GM12891 (cell line): ENCODE data around the gene TTC4. TPM values are rescaled to one million over a fixed set of nuclear protein-coding genes. Genes with fewer than 3 reads are reported as not detected.

Experiments
- DNase-seq: peaks from one replicate; pipeline ENCODE4 v3.0.0; 2011; ENCODE audit warnings: low spot score; ENCODE audit not compliant: insufficient read length
- FAIRE-seq: peaks from 2 replicates; lab custom pipeline; 2011; peaks lifted over from hg19 to GRCh38; lab: Jason Lieb, UNC
- PAX5 ChIP-seq: IDR thresholded peaks from 2 replicates; pipeline ENCODE4 v1.6.1; 2011; ENCODE audit warnings: low read length, moderate library complexity, mild to moderate bottlenecking; ENCODE audit not compliant: insufficient read depth, severe bottlenecking
- POLR2A ChIP-seq: IDR thresholded peaks from 2 replicates; pipeline ENCODE4 v1.6.1; 2011; ENCODE audit warnings: low read depth, low read length, control low read depth
- POLR2AphosphoS5 ChIP-seq: IDR thresholded peaks from 2 replicates; pipeline ENCODE4 v1.6.1; 2011; ENCODE audit warnings: low read depth, low read length, control low read depth
- POU2F2 ChIP-seq: IDR thresholded peaks from 2 replicates; pipeline ENCODE4 v1.6.1; 2011; ENCODE audit warnings: low read depth, mild to moderate bottlenecking, control low read depth, low read length, moderate library complexity
- SPI1 ChIP-seq: IDR thresholded peaks from 2 replicates; pipeline ENCODE4 v1.6.1; 2011; ENCODE audit warnings: low read depth, low read length, control low read depth
- TAF1 ChIP-seq: IDR thresholded peaks from 2 replicates; pipeline ENCODE4 v1.6.1; 2011; ENCODE audit warnings: low read depth, low read length, control low read depth
- polyA plus RNA-seq: library from polyadenylated mRNA; unstranded; fragments of >200 nt; gene quantifications from one replicate; pipeline ENCODE4 v1.2.1, GENCODE V29; 2012; ENCODE audit warnings: low read depth, missing spikeins, inconsistent platforms; ENCODE audit not compliant: missing spikeins

The TTC4 gene
- polyA plus RNA-seq, result 15.9 TPM

GRCh38 chr1:54715493-54716298, at the start of gene TTC4:
TSS of gene TTC4 (plus strand) at chr1:54715861. CDS start at chr1:54715909, 48 bp downstream.
- FAIRE-seq (peak; percentile 86), DNase-seq (peak; percentile 87)
- peak; percentile 57 for TF ChIP-seq PAX5
- peak; percentile 34; the same call in 1 of the 2 replicates for TF ChIP-seq SPI1
- TF ChIP-seq POU2F2, result peak; percentile 82
- TF ChIP-seq POLR2AphosphoS5, result peak; percentile 95
- TF ChIP-seq POLR2A, result peak; percentile 91
- peak; percentile 94 for TF ChIP-seq TAF1

- TF ChIP-seq PAX5 (no peak), SPI1 (no peak), POLR2AphosphoS5 (no peak), POLR2A (no peak), TAF1 (no peak), POU2F2 (no peak)
- DNase-seq (no peak), FAIRE-seq (no peak)
These were observed 49.3 kb upstream of the TTC4 start for GRCh38 chr1:54666333-54666732.

- FAIRE-seq (no peak), DNase-seq (no peak)
- no peak for TF ChIP-seq POLR2A
- no peak for TF ChIP-seq SPI1
- TF ChIP-seq POLR2AphosphoS5, result no peak
- no peak for TF ChIP-seq POU2F2
- no peak for TF ChIP-seq TAF1
- no peak for TF ChIP-seq PAX5
These were observed 47.9 kb upstream of the TTC4 start for GRCh38 chr1:54667797-54668196.

- no peak for TF ChIP-seq SPI1
- TF ChIP-seq PAX5, result no peak
- TF ChIP-seq POLR2AphosphoS5, result no peak
- TF ChIP-seq TAF1, result no peak
- DNase-seq (no peak), FAIRE-seq (no peak)
These were observed 47.1 kb upstream of the TTC4 start for GRCh38 chr1:54668567-54668966.

GRCh38 chr1:54671985-54672608, 43.6 kb upstream of the TTC4 start:
- peak; percentile 59 for DNase-seq
- no peak for TF ChIP-seq POLR2AphosphoS5
- TF ChIP-seq TAF1, result no peak
- FAIRE-seq, result peak; percentile 78

GRCh38 chr1:54678776-54679643, 36.7 kb upstream of the TTC4 start:
- FAIRE-seq (no peak), DNase-seq (no peak)
- no peak for TF ChIP-seq POU2F2

- TF ChIP-seq TAF1 (no peak), POLR2AphosphoS5 (no peak), POLR2A (no peak), SPI1 (no peak), POU2F2 (no peak), PAX5 (no peak)
- DNase-seq (no peak), FAIRE-seq (no peak)
These were observed 36.0 kb upstream of the TTC4 start for GRCh38 chr1:54679706-54680105.

- DNase-seq, result no peak
- no peak for TF ChIP-seq PAX5
- TF ChIP-seq SPI1, result no peak
- no peak for TF ChIP-seq POLR2AphosphoS5
- no peak for TF ChIP-seq TAF1
- TF ChIP-seq POU2F2, result no peak
- no peak for TF ChIP-seq POLR2A
- FAIRE-seq, result no peak
These were observed 35.3 kb upstream of the TTC4 start for GRCh38 chr1:54680387-54680786.

GRCh38 chr1:54681358-54681757, 34.3 kb upstream of the TTC4 start:
- FAIRE-seq, result no peak
- TF ChIP-seq POLR2AphosphoS5 (no peak), SPI1 (no peak), TAF1 (no peak), POLR2A (no peak), PAX5 (no peak), POU2F2 (no peak)
- no peak for DNase-seq
